Measurements from ENCODE around the gene GAB2. TPM values are rescaled to one million over a fixed set of nuclear protein-coding genes. Genes with fewer than 3 reads are reported as not detected.

Gene GAB2
- total and polyA plus RNA-seq, 2 of the 4 experiments (the other 2 are of a cell fraction), result 3.3 to 5.9 TPM

GRCh38 chr11:78261828-78262227, 155.8 kb downstream of the GAB2 start:
- Histone ChIP-seq H3K56ac (ENCODE audit: extremely low read depth, insufficient read depth, low read length) (no peak overlapping the region), H3K27ac (ENCODE audit: insufficient read depth, low read length) (no peak overlapping the region), H3K27me3 (ENCODE audit: control insufficient read depth, insufficient read depth, low read length) (no peaks in the 10 kb centered on the region), H2BK5ac (ENCODE audit: low read depth, low read length, poor library complexity, severe bottlenecking) (no peak overlapping the region), H2BK120ac (ENCODE audit: low read depth, low read length) (no peak overlapping the region), H3K36me3 (ENCODE audit: control insufficient read depth, insufficient read depth, low read length) (no peaks in the 10 kb centered on the region), H3K14ac (replicated peaks; ENCODE audit: low read depth, low read length) (no peak overlapping the region), H3K18ac (ENCODE audit: low read depth, low read length) (no peak overlapping the region), H4K5ac (ENCODE audit: low read depth, low read length) (no peak overlapping the region), H3K9me3 (ENCODE audit: control insufficient read depth, insufficient read depth, low read length) (no peaks in the 10 kb centered on the region), H3K4me2 (ENCODE audit: low read depth, low read length) (no peak overlapping the region), H3K79me1 (ENCODE audit: low read depth in 1 of 2, low read length in 2 of 2) (peaks cover 0 to 5% of the 10 kb centered on the region in 2 experiments; a peak in 2 of 4 replicates), H3K4ac (ENCODE audit: low read depth, low read length) (no peak overlapping the region), H3K23ac (ENCODE audit: low read depth, low read length) (no peak overlapping the region), H3K4me1 (ENCODE audit: control insufficient read depth, insufficient read depth, low read length) (peaks cover 6% of the 10 kb centered on the region), H3K9ac (ENCODE audit: low read depth, low read length) (no peak overlapping the region), H4K8ac (ENCODE audit: low read depth in 2 of 2, low read length in 2 of 2) (no peak overlapping the region), H2BK20ac (ENCODE audit: low read depth, low read length) (no peak overlapping the region), H2AFZ (replicated peaks; ENCODE audit: low read length, poor library complexity) (no peak overlapping the region), H2AK9ac (replicated peaks; ENCODE audit: low read depth, low read length, poor library complexity) (no peak overlapping the region), H3K4me3 (ENCODE audit: insufficient read depth, low read depth, low read length) (no peak overlapping the region), H2BK15ac (ENCODE audit: low read depth, low read length) (no peak overlapping the region), H4K20me1 (ENCODE audit: insufficient read depth, low read length) (no peaks in the 10 kb centered on the region; the same call in 1 of the 2 replicates), H4K91ac (ENCODE audit: insufficient read depth, low read depth, low read length) (no peak overlapping the region), H2AK5ac (ENCODE audit: low read depth, low read length) (no peak overlapping the region), H3K9me1 (ENCODE audit: insufficient read depth, low read length) (0 out of 2 replicates have a peak, but pooled peaks cover 3% of the 10 kb centered on the region)
- intact Hi-C loops (cut with micrococcal nuclease) (no loop called here), in situ Hi-C loops (cut with MboI; ENCODE audit: low sequenced_read_pairs) (no loop called here), dilution Hi-C loops (cut with HindIII; ENCODE audit: low sequenced_read_pairs, unreplicated experiment) (no loop called here)
- ATAC-seq (ENCODE audit: low read depth) (no peak), DNase-seq (no peak)
- CTCF ChIA-PET, result no interaction called here
- WGBS, 2 experiments (ENCODE audit: extremely low coverage in 2 of 2, insufficient read length in 1 of 2), result no CpG with 5 or more reads among the region's 4 CpGs
- TF ChIP-seq CHD1 (IDR thresholded peaks at IDR 0.05; ENCODE audit: low read depth, low read length), result no peak
- TF ChIP-seq CTCF (conservative IDR thresholded peaks at IDR 0.05; ENCODE audit: low read depth, low read length), result no peak
- TF ChIP-seq FOS (IDR thresholded peaks at IDR 0.05; ENCODE audit: low read depth, low read length), result no peak
- TF ChIP-seq MAFK (IDR thresholded peaks at IDR 0.05; ENCODE audit: low read depth, low read length), result no peak
- no peak for TF ChIP-seq CEBPB (IDR thresholded peaks at IDR 0.05; ENCODE audit: low read depth, low read length)
- no peak for TF ChIP-seq MAZ (IDR thresholded peaks at IDR 0.05; ENCODE audit: borderline replicate concordance, low read depth, low read length)
- no peak for TF ChIP-seq MXI1 (IDR thresholded peaks at IDR 0.05; ENCODE audit: borderline replicate concordance, low read depth, low read length)
- no peak for TF ChIP-seq RAD21 (IDR thresholded peaks at IDR 0.05; ENCODE audit: low read length)
- no peak for TF ChIP-seq RFX5 (IDR thresholded peaks at IDR 0.05; ENCODE audit: low read depth, low read length)
- TF ChIP-seq ELK1 (IDR thresholded peaks at IDR 0.05; ENCODE audit: borderline replicate concordance, low read depth, low read length), result no peak
- TF ChIP-seq NFE2L2 (IDR thresholded peaks at IDR 0.05; ENCODE audit: low read depth, low read length), result no peak
- no peak for TF ChIP-seq RCOR1 (IDR thresholded peaks at IDR 0.05; ENCODE audit: insufficient replicate concordance, low read length)
- TF ChIP-seq SMC3 (IDR thresholded peaks at IDR 0.05; ENCODE audit: low read depth, low read length), result no peak
- no peak for TF ChIP-seq BHLHE40 (IDR thresholded peaks at IDR 0.05; ENCODE audit: low read depth, low read length)
- no peak for TF ChIP-seq USF2 (IDR thresholded peaks at IDR 0.05; ENCODE audit: low read depth, low read length)
- POLR2A ChIA-PET (ENCODE audit: unreplicated experiment), result no interaction called here
- no TSS peak for BruUV-seq (replicated peaks)

Measured in IMR-90 (cell line).